Endothelial cell of umbilical vein (primary cell): Measurements from ENCODE around the gene DNAJC6. TPM values are rescaled to one million over a fixed set of nuclear protein-coding genes. Genes with fewer than 3 reads are reported as not detected.

Source experiments
- BruUV-seq: library from RNA; stranded (reverse); fragments of 400-500 nt; replicated peaks from 2 replicates; lab custom pipeline; 2021; lab: Mats Ljungman, UMichigan
- CTCF ChIA-PET: fragments of 300-600, 350-600 bp; sonication (Branson Sonifier 250); formaldehyde crosslinking; loops from one replicate; lab custom pipeline; 2021; ENCODE audit warnings: antibody characterized with exemption, inconsistent platforms; lab: Charles Lee
- POLR2A ChIA-PET: fragments of 300-600, 350-600 bp; sonication (Branson Sonifier 250); formaldehyde crosslinking; loops from one replicate; lab custom pipeline; 2021; ENCODE audit warnings: antibody characterized with exemption, inconsistent platforms; lab: Charles Lee
- DNase-seq: peaks from one replicate; pipeline ENCODE4 v3.0.0-alpha.2; 2011; ENCODE audit warnings: low read depth, low spot score
- FAIRE-seq: peaks from 2 replicates; lab custom pipeline; 2011; peaks lifted over from hg19 to GRCh38; lab: Jason Lieb, UNC
- H2AFZ ChIP-seq: 2 replicates; pipeline ENCODE4 v1.6.0; 2012; ENCODE audit warnings: low read depth, low read length, control low read depth, inconsistent platforms
- H3K27ac ChIP-seq: 2 replicates; pipeline ENCODE4 v1.5.1; 2011; ENCODE audit warnings: low read depth, mild to moderate bottlenecking, control low read depth, low read length, moderate library complexity; ENCODE audit not compliant: insufficient read depth
- H3K27me3 ChIP-seq, 2 experiments: 2 replicates each; pipeline versions ENCODE4 v1.6.0 to v1.6.1; 2011; ENCODE audit warnings: low read length in 2 of 2, mixed read lengths in 1 of 2; ENCODE audit not compliant: control insufficient read depth in 2 of 2, insufficient read depth in 2 of 2
- H3K36me3 ChIP-seq, 2 experiments: 2 replicates in 1 of 2; 3 replicates in 1 of 2; pipeline ENCODE4 v1.5.1; 2011; ENCODE audit warnings: low read length in 2 of 2, mild to moderate bottlenecking in 1 of 2, moderate library complexity in 1 of 2; ENCODE audit not compliant: control insufficient read depth in 2 of 2, insufficient read depth in 2 of 2; ENCODE audit errors: extremely low read depth in 1 of 2
- H3K4me1 ChIP-seq: 3 replicates; pipeline ENCODE4 v1.5.1; 2011; ENCODE audit warnings: mild to moderate bottlenecking, low read length; ENCODE audit not compliant: control insufficient read depth, insufficient read depth; ENCODE audit errors: extremely low read depth
- H3K4me2 ChIP-seq: 2 replicates; pipeline ENCODE4 v1.6.1; 2011; ENCODE audit warnings: low read length, control low read depth, mixed read lengths; ENCODE audit not compliant: insufficient read depth
- H3K4me3 ChIP-seq, 3 experiments: fragments of 200-600 bp in 1 of 3; sonication (generic), shearing (Covaris generic) in 1 of 3; replicated peaks in 1 of 3; 2 replicates each; pipeline ENCODE4 v1.5.1; 2011 to 2016; ENCODE audit warnings: control low read depth in 3 of 3, low read length in 3 of 3, mild to moderate bottlenecking in 2 of 3, inconsistent platforms in 1 of 3, low read depth in 1 of 3, moderate library complexity in 1 of 3; ENCODE audit not compliant: insufficient read depth in 1 of 3
- H3K79me2 ChIP-seq: 2 replicates; pipeline ENCODE4 v1.6.0; 2012; ENCODE audit warnings: low read length, inconsistent platforms; ENCODE audit not compliant: control insufficient read depth, insufficient read depth
- H3K9ac ChIP-seq: replicated peaks from 2 replicates; pipeline ENCODE3; 2011; ENCODE audit warnings: low read length, control low read depth; ENCODE audit not compliant: insufficient read depth; ENCODE audit errors: extremely low read depth
- H3K9me1 ChIP-seq: replicated peaks from 3 replicates; pipeline ENCODE4 v1.6.0; 2011; ENCODE audit warnings: mild to moderate bottlenecking, low read length; ENCODE audit not compliant: control insufficient read depth, insufficient read depth; ENCODE audit errors: extremely low read depth
- H3K9me3 ChIP-seq: replicated peaks from 2 replicates; pipeline ENCODE4 v1.5.1; 2012; ENCODE audit warnings: low read length, inconsistent platforms; ENCODE audit not compliant: control insufficient read depth, insufficient read depth
- H4K20me1 ChIP-seq: replicated peaks from 2 replicates; pipeline ENCODE3; 2011; ENCODE audit warnings: mild to moderate bottlenecking, low read length; ENCODE audit not compliant: control insufficient read depth, insufficient read depth; ENCODE audit errors: extremely low read depth
- EZH2 ChIP-seq: IDR thresholded peaks from 2 replicates; pipeline ENCODE4 v1.6.1; 2012; ENCODE audit warnings: borderline replicate concordance, low read depth, mild to moderate bottlenecking, moderate library complexity, low read length, inconsistent platforms; ENCODE audit not compliant: severe bottlenecking
- FOS ChIP-seq: IDR thresholded peaks from 2 replicates; pipeline ENCODE4 v1.6.1; 2011; ENCODE audit warnings: mild to moderate bottlenecking, low read length, moderate library complexity, borderline replicate concordance; ENCODE audit not compliant: insufficient read depth
- GATA2 ChIP-seq: IDR thresholded peaks from 2 replicates; pipeline ENCODE4 v1.7.0; 2011; ENCODE audit warnings: low read depth, mild to moderate bottlenecking, moderate library complexity, mixed read lengths, low read length; ENCODE audit not compliant: insufficient read length, insufficient read depth
- JUN ChIP-seq: IDR thresholded peaks from 2 replicates; pipeline ENCODE4 v1.6.1; 2011; ENCODE audit warnings: borderline replicate concordance, low read depth; ENCODE audit not compliant: insufficient read length, insufficient read depth
- MYC ChIP-seq: IDR thresholded peaks from one replicate; pipeline ENCODE4 v1.6.1; 2011; ENCODE audit warnings: mild to moderate bottlenecking, low read depth, low read length
- POLR2A ChIP-seq: IDR thresholded peaks from 2 replicates; pipeline ENCODE4 v1.6.1; 2012; ENCODE audit warnings: low read depth, mild to moderate bottlenecking, control low read depth, low read length
- POLR2AphosphoS5 ChIP-seq: IDR thresholded peaks from 2 replicates; pipeline ENCODE4 v1.6.1; 2012; ENCODE audit warnings: low read depth, mild to moderate bottlenecking, control low read depth, low read length, moderate library complexity; ENCODE audit not compliant: insufficient read depth
- dilution Hi-C: fragments of 300-500 bp; cut with MboI; formaldehyde crosslinking; loops from one replicate; pipeline ENCODE4 v1.15.0; 2019; ENCODE audit warnings: low sequenced_read_pairs; ENCODE audit not compliant: extremely low pct_ligation_motif_present
- intact Hi-C: fragments of 100-400 bp; cut with micrococcal nuclease; formaldehyde crosslinking; loops from one replicate; pipeline ENCODE4 v1.10.0; 2022
- polyA plus RNA-seq, 4 experiments: library from polyadenylated mRNA; depleted of rRNA in 3 of 4; stranded (reverse) in 3 of 4; unstranded in 1 of 4; fragments of >200 nt; gene quantifications; 2 replicates each; pipeline versions ENCODE4 v1.2.1 to v1.2.3, GENCODE V29; 2011 to 2012; ENCODE audit warnings: missing spikeins in 1 of 4
- total RNA-seq: library from RNA; stranded (reverse); gene quantifications from 2 replicates; pipeline ENCODE4 v1.2.3, GENCODE V29; 2021
- TF ChIP-seq, protein P1 (sequence below), 2 donors: IDR thresholded peaks; 1 replicate in 1 of 2; 2 replicates in 1 of 2; pipeline ENCODE4 v1.5.1; 2011; ENCODE audit warnings: low read length in 2 of 2, mild to moderate bottlenecking in 2 of 2, moderate library complexity in 2 of 2, control low read depth in 1 of 2, inconsistent platforms in 1 of 2, low read depth in 1 of 2; ENCODE audit not compliant: insufficient read depth in 1 of 2; ENCODE audit errors: extremely low read depth in 1 of 2
- TF ChIP-seq, protein P2 (sequence below): IDR thresholded peaks from 2 replicates; pipeline ENCODE4 v1.6.1; 2011; ENCODE audit not compliant: insufficient read depth, insufficient read length

Gene DNAJC6
- total and polyA plus RNA-seq, 2 donors (not counting 3 experiments of a cell fraction or from before 2014, with no cell fraction given) = 2.3 to 4.9 TPM

DNA sequence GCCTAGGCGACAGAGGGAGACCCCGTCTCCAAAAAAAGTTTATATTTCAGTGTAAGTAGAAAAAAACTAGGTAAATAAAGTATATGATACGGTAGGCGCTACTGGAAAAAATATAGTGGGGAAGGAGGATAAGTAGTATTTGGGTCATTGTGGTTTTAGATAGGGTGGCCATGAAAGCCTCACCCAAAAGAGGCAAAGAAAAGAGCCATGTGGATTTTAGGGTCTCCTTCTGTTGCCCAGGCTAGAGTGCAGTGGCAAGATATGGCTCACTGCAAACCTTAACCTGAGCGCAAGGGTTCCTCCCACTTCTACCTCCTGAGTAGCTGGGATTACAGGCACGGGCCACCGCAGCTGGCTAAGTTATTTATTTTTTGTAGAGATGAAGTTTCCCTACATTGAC, 128.3 kb downstream of the DNAJC6 start:
- ChIA-PET POLR2A (no interaction called here), CTCF (interaction anchor here (1.1 to 4.6 kb wide), 3 partner anchors 22 to 201 kb away, joined by 4 to 24 read pairs (median 9); no protein-coding TSS in a partner anchor)
- Histone ChIP-seq H3K27ac (no peak overlapping the region), H3K9me1 (no peaks in the 10 kb centered on the region), H3K9ac (no peak overlapping the region), H3K9me3 (no peaks in the 10 kb centered on the region), H2AFZ (no peak overlapping the region), H3K4me2 (no peak overlapping the region), H3K4me1 (no peaks in the 10 kb centered on the region), H4K20me1 (no peaks in the 10 kb centered on the region), H3K79me2 (no peaks in the 10 kb centered on the region), H3K36me3 (peaks cover 5 to 8% of the 10 kb centered on the region in 2 experiments), H3K4me3 (no peak overlapping the region), H3K27me3 (no peaks in the 10 kb centered on the region)
- dilution Hi-C loops (no loop called here), intact Hi-C loops (no loop called here)
- no peak for DNase-seq
- TF ChIP-seq JUN = no peak
- no peak for TF ChIP-seq POLR2AphosphoS5
- TF ChIP-seq EZH2 = no peak
- no peak for FAIRE-seq
- no TSS peak for BruUV-seq

DNA sequence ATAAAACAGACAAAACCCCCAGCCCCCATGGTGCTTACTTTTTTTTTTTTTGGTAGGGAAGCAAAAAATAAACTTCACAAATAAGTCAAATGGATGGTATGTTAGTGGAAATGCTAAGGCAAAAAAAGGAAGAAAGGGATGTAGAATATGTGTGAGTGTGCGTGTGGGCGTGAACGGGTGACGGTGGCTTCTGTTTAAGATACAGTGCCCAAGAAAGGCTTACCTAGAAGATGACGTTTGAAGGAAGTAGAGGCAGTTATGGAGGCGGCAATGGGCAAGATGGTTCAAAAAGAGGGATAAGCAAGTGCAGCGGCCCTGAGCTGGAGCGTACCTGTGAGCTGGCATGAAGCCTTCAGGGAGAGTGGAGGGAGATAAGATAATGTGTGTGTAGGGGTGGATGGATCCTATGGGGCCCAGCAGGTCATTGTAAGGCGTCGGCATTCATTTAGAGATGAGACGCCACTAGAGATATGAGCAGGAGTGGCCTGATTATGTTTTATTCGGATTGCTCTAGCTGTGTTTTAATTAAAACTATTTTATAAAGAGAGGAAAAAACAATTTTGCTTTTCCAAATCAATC, 131.1 kb downstream of the DNAJC6 start:
- Histone ChIP-seq H2AFZ (no peak overlapping the region), H3K27ac (no peak overlapping the region), H3K27me3 (no peaks in the 10 kb centered on the region), H3K9me3 (no peaks in the 10 kb centered on the region), H3K36me3 (no peaks in the 10 kb centered on the region), H3K4me3 (no peak overlapping the region), H3K79me2 (no peaks in the 10 kb centered on the region), H4K20me1 (no peaks in the 10 kb centered on the region), H3K4me1 (no peaks in the 10 kb centered on the region), H3K9ac (no peak overlapping the region), H3K4me2 (no peak overlapping the region), H3K9me1 (no peaks in the 10 kb centered on the region)
- CTCF ChIA-PET = interaction anchor here (0.6 to 4.6 kb wide), 6 partner anchors 9 to 247 kb away, joined by 3 to 24 read pairs (median 4); partner anchors contain the start of genes LEPR and LEPROT
- POLR2A ChIA-PET = interaction anchor here (0.6 kb wide), 1 partner anchor 265 kb away, joined by 3 read pairs; no protein-coding TSS in a partner anchor
- dilution Hi-C loops = no loop called here
- no TSS peak for BruUV-seq
- FAIRE-seq (no peak), DNase-seq (no peak)
- intact Hi-C loops = no loop called here
- TF ChIP-seq, protein P1, sequence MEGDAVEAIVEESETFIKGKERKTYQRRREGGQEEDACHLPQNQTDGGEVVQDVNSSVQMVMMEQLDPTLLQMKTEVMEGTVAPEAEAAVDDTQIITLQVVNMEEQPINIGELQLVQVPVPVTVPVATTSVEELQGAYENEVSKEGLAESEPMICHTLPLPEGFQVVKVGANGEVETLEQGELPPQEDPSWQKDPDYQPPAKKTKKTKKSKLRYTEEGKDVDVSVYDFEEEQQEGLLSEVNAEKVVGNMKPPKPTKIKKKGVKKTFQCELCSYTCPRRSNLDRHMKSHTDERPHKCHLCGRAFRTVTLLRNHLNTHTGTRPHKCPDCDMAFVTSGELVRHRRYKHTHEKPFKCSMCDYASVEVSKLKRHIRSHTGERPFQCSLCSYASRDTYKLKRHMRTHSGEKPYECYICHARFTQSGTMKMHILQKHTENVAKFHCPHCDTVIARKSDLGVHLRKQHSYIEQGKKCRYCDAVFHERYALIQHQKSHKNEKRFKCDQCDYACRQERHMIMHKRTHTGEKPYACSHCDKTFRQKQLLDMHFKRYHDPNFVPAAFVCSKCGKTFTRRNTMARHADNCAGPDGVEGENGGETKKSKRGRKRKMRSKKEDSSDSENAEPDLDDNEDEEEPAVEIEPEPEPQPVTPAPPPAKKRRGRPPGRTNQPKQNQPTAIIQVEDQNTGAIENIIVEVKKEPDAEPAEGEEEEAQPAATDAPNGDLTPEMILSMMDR (IDR thresholded peaks at IDR 0.05; ENCODE audit: extremely low read depth in 1 of 2, insufficient read depth in 1 of 2, low read depth in 1 of 2, low read length in 2 of 2) = no peak
- no peak for TF ChIP-seq MYC
- no peak for TF ChIP-seq EZH2
- TF ChIP-seq, protein P2, sequence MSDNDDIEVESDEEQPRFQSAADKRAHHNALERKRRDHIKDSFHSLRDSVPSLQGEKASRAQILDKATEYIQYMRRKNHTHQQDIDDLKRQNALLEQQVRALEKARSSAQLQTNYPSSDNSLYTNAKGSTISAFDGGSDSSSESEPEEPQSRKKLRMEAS = no peak
- TF ChIP-seq POLR2A = no peak
- TF ChIP-seq JUN = no peak
- TF ChIP-seq FOS = no peak
- TF ChIP-seq POLR2AphosphoS5 = no peak
- no peak for TF ChIP-seq GATA2
